Measurements from ENCODE around the gene WAS.
"Not testable (repeated sequence)": the region's sequence is repeated elsewhere in the genome, so short reads cannot be mapped to it uniquely, and the experiment has no call there.

Gene WAS

DNA sequence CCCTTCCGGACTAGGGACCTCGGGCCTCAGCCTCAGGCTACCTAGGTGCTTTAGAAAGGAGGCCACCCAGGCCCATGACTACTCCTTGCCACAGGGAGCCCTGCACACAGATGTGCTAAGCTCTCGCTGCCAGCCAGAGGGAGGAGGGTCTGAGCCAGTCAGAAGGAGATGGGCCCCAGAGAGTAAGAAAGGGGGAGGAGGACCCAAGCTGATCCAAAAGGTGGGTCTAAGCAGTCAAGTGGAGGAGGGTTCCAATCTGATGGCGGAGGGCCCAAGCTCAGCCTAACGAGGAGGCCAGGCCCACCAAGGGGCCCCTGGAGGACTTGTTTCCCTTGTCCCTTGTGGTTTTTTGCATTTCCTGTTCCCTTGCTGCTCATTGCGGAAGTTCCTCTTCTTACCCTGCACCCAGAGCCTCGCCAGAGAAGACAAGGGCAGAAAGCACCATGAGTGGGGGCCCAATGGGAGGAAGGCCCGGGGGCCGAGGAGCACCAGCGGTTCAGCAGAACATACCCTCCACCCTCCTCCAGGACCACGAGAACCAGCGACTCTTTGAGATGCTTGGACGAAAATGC lies at the start of gene WAS:
Gene WAS (plus strand): TSS at position 389 of the 572 bp plus-strand sequence. CDS start 55 bp downstream, at position 444.
- TF ChIP-seq, protein P1, sequence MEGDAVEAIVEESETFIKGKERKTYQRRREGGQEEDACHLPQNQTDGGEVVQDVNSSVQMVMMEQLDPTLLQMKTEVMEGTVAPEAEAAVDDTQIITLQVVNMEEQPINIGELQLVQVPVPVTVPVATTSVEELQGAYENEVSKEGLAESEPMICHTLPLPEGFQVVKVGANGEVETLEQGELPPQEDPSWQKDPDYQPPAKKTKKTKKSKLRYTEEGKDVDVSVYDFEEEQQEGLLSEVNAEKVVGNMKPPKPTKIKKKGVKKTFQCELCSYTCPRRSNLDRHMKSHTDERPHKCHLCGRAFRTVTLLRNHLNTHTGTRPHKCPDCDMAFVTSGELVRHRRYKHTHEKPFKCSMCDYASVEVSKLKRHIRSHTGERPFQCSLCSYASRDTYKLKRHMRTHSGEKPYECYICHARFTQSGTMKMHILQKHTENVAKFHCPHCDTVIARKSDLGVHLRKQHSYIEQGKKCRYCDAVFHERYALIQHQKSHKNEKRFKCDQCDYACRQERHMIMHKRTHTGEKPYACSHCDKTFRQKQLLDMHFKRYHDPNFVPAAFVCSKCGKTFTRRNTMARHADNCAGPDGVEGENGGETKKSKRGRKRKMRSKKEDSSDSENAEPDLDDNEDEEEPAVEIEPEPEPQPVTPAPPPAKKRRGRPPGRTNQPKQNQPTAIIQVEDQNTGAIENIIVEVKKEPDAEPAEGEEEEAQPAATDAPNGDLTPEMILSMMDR (conservative IDR thresholded peaks at IDR 0.05), result no peak
- TF ChIP-seq ZFX (IDR thresholded peaks at IDR 0.05), result no peak

GRCh38 chrX:48636301-48636700 lies 47.3 kb upstream of the WAS start:
- TF ChIP-seq, protein P1 (conservative IDR thresholded peaks at IDR 0.05), result no peak
- TF ChIP-seq ZFX (IDR thresholded peaks at IDR 0.05), result no peak

More for the DNA sequence above, at the start of gene WAS:
- no peak within 1 kb of the TSS for H3K27ac ChIP-seq

DNA sequence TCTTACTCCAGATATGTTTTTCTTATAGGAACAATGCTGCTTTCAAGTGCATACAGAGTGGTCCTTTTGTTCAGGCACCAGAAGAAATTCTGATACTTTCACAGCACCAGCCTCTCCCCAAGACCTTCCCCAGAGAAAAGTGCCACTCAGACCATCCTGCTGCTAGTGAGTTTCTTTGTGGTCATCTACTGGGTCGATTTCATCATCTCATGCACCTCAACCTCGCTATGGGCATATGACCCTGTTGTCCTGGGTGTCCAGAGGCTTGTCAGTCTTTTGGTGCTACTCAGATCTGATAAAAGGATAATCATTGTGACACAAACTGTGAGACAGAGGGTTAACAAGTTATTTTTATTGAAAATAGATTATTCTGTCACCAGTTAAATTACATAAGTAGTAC lies 46.8 kb upstream of the WAS start:
- H3K27ac ChIP-seq, result no peak overlapping the region
- TF ChIP-seq, protein P1 (conservative IDR thresholded peaks at IDR 0.05), result no peak
- no peak for TF ChIP-seq ZFX (IDR thresholded peaks at IDR 0.05)

More at GRCh38 chrX:48636301-48636700, 47.3 kb upstream of the WAS start:
- no peak overlapping the region for H3K27ac ChIP-seq

GRCh38 chrX:48645669-48646068 lies 37.9 kb upstream of the WAS start:
- no peak for TF ChIP-seq ZFX (IDR thresholded peaks at IDR 0.05)
- TF ChIP-seq, protein P1 (conservative IDR thresholded peaks at IDR 0.05), result no peak
- H3K27ac ChIP-seq, result no peak overlapping the region

- H3K27ac ChIP-seq, result no peak overlapping the region
- TF ChIP-seq ZFX (IDR thresholded peaks at IDR 0.05), result no peak
- TF ChIP-seq, protein P1 (conservative IDR thresholded peaks at IDR 0.05), result peak; percentile 20
These were observed 35.3 kb upstream of the WAS start for GRCh38 chrX:48648336-48648751.

- H3K27ac ChIP-seq, result no peak overlapping the region
- TF ChIP-seq, protein P1 (conservative IDR thresholded peaks at IDR 0.05), result no peak
- TF ChIP-seq ZFX (IDR thresholded peaks at IDR 0.05), result no peak
These were observed 34.5 kb upstream of the WAS start for GRCh38 chrX:48649102-48649501.

GRCh38 chrX:48652055-48652579 lies 31.5 kb upstream of the WAS start:
- not testable (repeated sequence) for H3K27ac ChIP-seq

DNA sequence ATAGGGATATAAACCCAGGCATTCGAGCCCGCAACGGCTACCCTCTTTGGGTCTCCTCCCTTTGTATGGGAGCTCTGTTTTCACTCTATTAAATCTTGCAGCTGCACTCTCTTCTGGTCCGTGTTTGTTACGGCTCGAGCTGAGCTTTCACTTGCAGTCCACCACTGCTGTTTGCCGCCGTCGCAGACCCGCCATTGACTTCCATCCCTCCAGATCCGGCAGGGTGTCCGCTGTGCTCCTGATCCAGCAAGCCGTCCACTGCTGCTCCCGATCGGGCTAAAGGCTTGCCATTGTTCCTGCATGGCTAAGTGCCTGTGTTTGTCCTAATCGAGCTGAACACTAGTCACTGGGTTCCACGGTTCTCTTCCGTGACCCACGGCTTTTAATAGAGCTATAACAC lies 28.9 kb upstream of the WAS start:
- not testable (repeated sequence) for H3K27ac ChIP-seq

GRCh38 chrX:48659686-48660085 lies 23.9 kb upstream of the WAS start:
- H3K27ac ChIP-seq, result not testable (repeated sequence)
